Adrenal gland (tissue), 5 donors: ENCODE measurements around the gene LRFN2.

Source experiments
- CTCF ChIP-seq, 6 experiments: fragments of 450-650 bp in 4 of 6; fragments of 200-600 bp in 2 of 6; sonication (generic) in 1 of 6; IDR thresholded peaks; 1 replicate in 5 of 6; 2 replicates in 1 of 6; pipeline versions ENCODE4 v1.5.1 to v1.8.0; 2016 to 2021; ENCODE audit warnings: antibody characterized with exemption in 6 of 6, mild to moderate bottlenecking in 2 of 6, moderate library complexity in 1 of 6
- POLR2A ChIP-seq, 2 donors: fragments of 450-650 bp; IDR thresholded peaks; one replicate each; pipeline ENCODE4 v1.6.1; 2017; ENCODE audit warnings: antibody characterized with exemption in 2 of 2, mild to moderate bottlenecking in 2 of 2, moderate library complexity in 1 of 2
- donor health status: DM: no; HTN: no; CAD: no.

- TF ChIP-seq CTCF (IDR thresholded peaks at IDR 0.05) = no peak
- TF ChIP-seq POLR2A (IDR thresholded peaks at IDR 0.05) = no peak
These were observed 161.8 kb downstream of the LRFN2 start for GRCh38 chr6:40425192-40425919.
